ENCODE measurements around the gene SYT1.

SYT1 gene

GRCh38 chr12:79344855-79345847, 480.6 kb downstream of the SYT1 start:
- no peak for DNase-seq (ENCODE audit: low read depth in 3 of 3)

GRCh38 chr12:79347866-79348265, 483.3 kb downstream of the SYT1 start:
- DNase-seq (ENCODE audit: low read depth in 3 of 3): no peak

- no peak for DNase-seq (ENCODE audit: low read depth in 3 of 3)
These were observed 486.7 kb downstream of the SYT1 start for GRCh38 chr12:79351251-79351650.

GRCh38 chr12:79356216-79356615, 491.6 kb downstream of the SYT1 start:
- no peak for DNase-seq (ENCODE audit: low read depth in 3 of 3)

- no peak for DNase-seq (ENCODE audit: low read depth in 3 of 3)
These were observed 492.5 kb downstream of the SYT1 start for GRCh38 chr12:79357048-79357447.

GRCh38 chr12:79358716-79359300, 494.2 kb downstream of the SYT1 start:
- DNase-seq (ENCODE audit: low read depth in 3 of 3): no peak

- DNase-seq (ENCODE audit: low read depth in 3 of 3): no peak
These were observed 495.7 kb downstream of the SYT1 start for GRCh38 chr12:79360286-79360685.

GRCh38 chr12:79360936-79361335, 496.4 kb downstream of the SYT1 start:
- no peak for DNase-seq (ENCODE audit: low read depth in 3 of 3)

- DNase-seq (ENCODE audit: low read depth in 3 of 3): no peak
These were observed 499.6 kb downstream of the SYT1 start for GRCh38 chr12:79364197-79364596.

- DNase-seq (ENCODE audit: low read depth in 3 of 3): no peak
These were observed 501.8 kb downstream of the SYT1 start for GRCh38 chr12:79366374-79366773.

- DNase-seq (ENCODE audit: low read depth in 3 of 3): no peak
These were observed 502.5 kb downstream of the SYT1 start for GRCh38 chr12:79367032-79367589.

- no peak for DNase-seq (ENCODE audit: low read depth in 3 of 3)
These were observed 505.4 kb downstream of the SYT1 start for GRCh38 chr12:79370021-79370420.

GRCh38 chr12:79371226-79371625, 506.7 kb downstream of the SYT1 start:
- no peak for DNase-seq (ENCODE audit: low read depth in 3 of 3)

GRCh38 chr12:79373896-79374499, 509.4 kb downstream of the SYT1 start:
- DNase-seq (ENCODE audit: low read depth in 3 of 3): peak in 1 of 3 donors; percentile 3

- no peak for DNase-seq (ENCODE audit: low read depth in 3 of 3)
These were observed 510.0 kb downstream of the SYT1 start for GRCh38 chr12:79374545-79374944.

- DNase-seq (ENCODE audit: low read depth in 3 of 3): no peak
These were observed 510.5 kb downstream of the SYT1 start for GRCh38 chr12:79375050-79375449.

GRCh38 chr12:79378496-79378895, 513.9 kb downstream of the SYT1 start:
- DNase-seq (ENCODE audit: low read depth in 3 of 3): no peak

- DNase-seq (ENCODE audit: low read depth in 3 of 3): no peak
These were observed 515.8 kb downstream of the SYT1 start for GRCh38 chr12:79380402-79380801.

- DNase-seq (ENCODE audit: low read depth in 3 of 3): no peak
These were observed 517.0 kb downstream of the SYT1 start for GRCh38 chr12:79381248-79382208.

- DNase-seq (ENCODE audit: low read depth in 3 of 3): no peak
These were observed 520.0 kb downstream of the SYT1 start for GRCh38 chr12:79384551-79384950.

- no peak for DNase-seq (ENCODE audit: low read depth in 3 of 3)
These were observed 523.4 kb downstream of the SYT1 start for GRCh38 chr12:79388011-79388410.

Data from stimulated activated CD4-positive, alpha-beta T cell treated with anti-CD3 and anti-CD28 coated beads, TNF-alpha, amount 100 ng/mL, for 48 hours (primary cell).